ENCODE measurements around the gene SRGAP1. TPM values are rescaled to one million over a fixed set of nuclear protein-coding genes. Genes with fewer than 3 reads are reported as not detected.

SRGAP1 gene
- total and polyA plus RNA-seq, 8 donors = 2.5 to 13.3 (median 7.5) TPM

DNA sequence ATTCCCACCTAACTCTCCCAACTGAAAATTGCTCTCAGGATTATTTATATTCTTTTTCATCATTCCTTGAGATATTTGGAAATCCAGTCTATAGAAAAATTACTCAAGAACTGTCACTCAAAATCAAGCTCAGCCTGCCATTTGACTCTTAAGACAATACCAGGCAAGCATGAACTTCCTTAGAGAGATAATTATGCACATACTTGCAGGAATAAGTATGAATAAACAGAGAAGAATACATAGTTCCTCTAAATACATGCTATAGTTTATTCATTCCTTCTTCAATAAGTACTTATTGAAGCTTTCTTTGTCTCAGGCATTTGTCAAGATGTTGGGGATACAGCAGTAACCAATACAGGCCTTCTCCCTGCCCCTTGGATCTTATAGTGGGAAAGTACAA, 154.1 kb downstream of the SRGAP1 start:
- DNase-seq (no peak), ATAC-seq (no peak), FAIRE-seq (no peak)
- Histone ChIP-seq H3K27me3 (no peaks in the 10 kb centered on the region), H3K27ac (no peak overlapping the region), H3K36me3 (no peaks in the 10 kb centered on the region), H3K4me1 (peaks cover 0 to 15% (median 9%) of the 10 kb centered on the region in 3 donors), H3K4me3 (no peak overlapping the region), H3K9me3 (no peaks in the 10 kb centered on the region)
- TF ChIP-seq, protein P1, sequence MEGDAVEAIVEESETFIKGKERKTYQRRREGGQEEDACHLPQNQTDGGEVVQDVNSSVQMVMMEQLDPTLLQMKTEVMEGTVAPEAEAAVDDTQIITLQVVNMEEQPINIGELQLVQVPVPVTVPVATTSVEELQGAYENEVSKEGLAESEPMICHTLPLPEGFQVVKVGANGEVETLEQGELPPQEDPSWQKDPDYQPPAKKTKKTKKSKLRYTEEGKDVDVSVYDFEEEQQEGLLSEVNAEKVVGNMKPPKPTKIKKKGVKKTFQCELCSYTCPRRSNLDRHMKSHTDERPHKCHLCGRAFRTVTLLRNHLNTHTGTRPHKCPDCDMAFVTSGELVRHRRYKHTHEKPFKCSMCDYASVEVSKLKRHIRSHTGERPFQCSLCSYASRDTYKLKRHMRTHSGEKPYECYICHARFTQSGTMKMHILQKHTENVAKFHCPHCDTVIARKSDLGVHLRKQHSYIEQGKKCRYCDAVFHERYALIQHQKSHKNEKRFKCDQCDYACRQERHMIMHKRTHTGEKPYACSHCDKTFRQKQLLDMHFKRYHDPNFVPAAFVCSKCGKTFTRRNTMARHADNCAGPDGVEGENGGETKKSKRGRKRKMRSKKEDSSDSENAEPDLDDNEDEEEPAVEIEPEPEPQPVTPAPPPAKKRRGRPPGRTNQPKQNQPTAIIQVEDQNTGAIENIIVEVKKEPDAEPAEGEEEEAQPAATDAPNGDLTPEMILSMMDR (IDR thresholded peaks at IDR 0.05) = no peak
- intact Hi-C loops (cut with DNase I) = no loop called here

DNA sequence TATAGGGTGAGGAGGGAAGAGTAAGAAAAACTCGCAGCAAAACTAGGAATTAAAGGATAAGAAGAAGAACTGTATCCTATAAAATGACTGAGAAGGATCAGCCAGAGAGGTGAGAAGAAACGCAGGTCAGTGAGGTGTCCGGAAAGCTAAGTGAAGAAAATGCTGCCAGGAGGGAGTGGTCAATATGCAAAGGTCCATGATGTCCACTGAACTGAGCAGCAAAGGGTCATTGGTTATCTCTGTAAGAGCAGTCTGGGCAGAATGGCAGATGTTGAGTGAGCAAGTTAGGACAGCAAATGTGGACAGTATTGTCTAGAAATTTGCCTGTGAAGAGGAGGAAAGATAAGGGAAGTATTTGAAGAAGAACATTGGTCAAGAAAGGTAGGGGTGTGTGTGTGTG, 155.4 kb downstream of the SRGAP1 start:
- H3K36me3 ChIP-seq = no peaks in the 10 kb centered on the region
- no peak overlapping the region for H3K27ac ChIP-seq
- 96 to 97% methylated on average over 3 of the region's 3 CpGs for WGBS, 2 donors
- TF ChIP-seq, protein P1 (IDR thresholded peaks at IDR 0.05) = no peak
- ATAC-seq (no peak), FAIRE-seq (no peak), DNase-seq (no peak)
- no peaks in the 10 kb centered on the region for H3K9me3 ChIP-seq
- H3K4me1 ChIP-seq = peaks cover 0 to 7% (median 4%) of the 10 kb centered on the region in 3 donors
- intact Hi-C loops (cut with DNase I) = no loop called here
- H3K27me3 ChIP-seq = no peaks in the 10 kb centered on the region
- H3K4me3 ChIP-seq = no peak overlapping the region

DNA sequence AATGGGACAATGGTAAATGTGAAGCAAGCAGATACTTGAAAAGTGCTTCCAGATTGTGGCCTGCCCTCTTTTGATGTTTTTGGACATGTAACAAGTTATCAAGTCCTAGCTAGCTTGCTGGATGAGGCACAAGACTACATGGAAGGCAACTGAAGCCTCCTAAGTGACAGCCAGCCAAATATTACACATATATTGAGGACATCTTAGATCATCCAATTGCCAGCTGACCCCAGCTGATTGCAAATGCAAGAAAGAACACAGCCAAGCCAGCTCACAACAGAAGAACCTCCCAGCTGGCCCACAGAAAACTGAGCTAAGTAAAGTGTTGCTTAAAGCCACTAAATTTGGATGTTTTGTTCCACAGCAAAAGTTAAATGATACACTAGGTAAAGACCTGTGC, 156.9 kb downstream of the SRGAP1 start:
- Histone ChIP-seq H3K9me3 (no peaks in the 10 kb centered on the region), H3K36me3 (no peaks in the 10 kb centered on the region), H3K27ac (no peak overlapping the region), H3K4me3 (no peak overlapping the region), H3K4me1 (peaks cover 0 to 3% (median 0%) of the 10 kb centered on the region in 3 donors), H3K27me3 (no peaks in the 10 kb centered on the region)
- TF ChIP-seq, protein P1 (IDR thresholded peaks at IDR 0.05) = no peak
- DNase-seq = no peak
- intact Hi-C loops (cut with DNase I) = no loop called here
- FAIRE-seq = no peak
- ATAC-seq = no peak

DNA sequence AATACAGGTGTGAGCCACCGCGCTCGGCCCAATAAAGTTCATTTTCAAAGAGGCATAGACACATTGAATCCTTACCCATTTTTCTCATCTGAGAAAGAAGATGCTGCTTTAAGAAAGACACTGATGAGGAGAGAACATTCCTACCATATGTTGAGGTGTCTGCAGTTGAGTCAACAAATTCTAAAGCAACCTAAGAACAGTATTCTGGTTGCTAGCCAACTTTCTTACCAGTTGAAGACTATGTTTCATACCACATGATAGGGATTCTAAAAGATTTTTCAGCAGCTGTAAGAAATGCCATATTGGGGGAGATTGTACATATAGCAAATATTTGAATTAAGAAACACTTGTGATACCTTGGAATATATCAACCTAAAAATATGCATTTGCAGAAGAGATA, 160.1 kb downstream of the SRGAP1 start:
- Histone ChIP-seq H3K4me3 (no peak overlapping the region), H3K9me3 (no peaks in the 10 kb centered on the region), H3K36me3 (no peaks in the 10 kb centered on the region), H3K27me3 (no peaks in the 10 kb centered on the region), H3K27ac (no peak overlapping the region), H3K4me1 (peaks cover 0 to 4% (median 0%) of the 10 kb centered on the region in 3 donors)
- TF ChIP-seq, protein P1 (IDR thresholded peaks at IDR 0.05) = no peak
- intact Hi-C loops (cut with DNase I) = no loop called here
- DNase-seq = no peak
- no peak for ATAC-seq
- no peak for FAIRE-seq
- 98% methylated on average over 3 of the region's 3 CpGs for WGBS, 2 donors

DNA sequence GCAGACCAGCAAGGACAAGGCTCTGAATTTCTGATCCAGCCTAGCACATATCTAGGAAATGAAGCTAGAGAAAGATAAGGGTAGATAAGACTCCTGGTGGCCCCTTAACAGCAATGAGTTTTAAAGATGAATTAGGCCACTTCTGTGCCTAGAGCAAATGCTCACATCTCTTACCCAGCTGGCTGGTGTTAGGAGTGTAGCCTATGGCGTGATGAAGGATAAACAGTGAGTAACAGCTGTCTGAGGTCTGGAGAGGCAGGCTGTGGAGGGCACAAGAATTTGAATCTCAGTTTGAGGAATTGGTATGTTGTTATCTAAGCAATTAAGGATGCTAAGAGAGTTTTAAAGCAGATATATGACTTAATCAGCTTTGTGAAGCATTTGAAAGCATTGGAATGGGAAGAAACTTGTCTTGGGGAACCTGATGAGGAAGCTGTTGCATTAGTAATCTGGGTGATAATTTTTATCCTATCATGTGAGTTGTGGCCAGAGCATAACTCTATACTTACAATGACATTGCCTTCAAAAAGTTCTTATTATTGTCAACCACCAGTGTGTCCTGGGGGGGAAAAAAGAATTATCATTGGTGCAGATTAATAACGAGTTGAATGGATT, 161.8 kb downstream of the SRGAP1 start:
- peaks cover 0 to 4% (median 0%) of the 10 kb centered on the region in 3 donors for H3K4me1 ChIP-seq
- H3K27me3 ChIP-seq = no peaks in the 10 kb centered on the region
- TF ChIP-seq, protein P1 (IDR thresholded peaks at IDR 0.05) = no peak
- no peak overlapping the region for H3K27ac ChIP-seq
- DNase-seq (no peak), FAIRE-seq (no peak), ATAC-seq (no peak)
- WGBS, 2 donors = 46 to 69% methylated on average over 2 of the region's 2 CpGs
- H3K4me3 ChIP-seq = no peak overlapping the region
- no peaks in the 10 kb centered on the region for H3K9me3 ChIP-seq
- intact Hi-C loops (cut with DNase I) = no loop called here
- no peaks in the 10 kb centered on the region for H3K36me3 ChIP-seq
